Testis (tissue), 2 donors: ENCODE data around the gene THUMPD2.

ENCODE experiments used
- CTCF ChIP-seq, 3 experiments: fragments of 450-650 bp in 2 of 3; fragments of 200-600 bp in 1 of 3; sonication (generic) in 1 of 3; IDR thresholded peaks; one replicate each; pipeline ENCODE4 v1.5.1; 2016 to 2019; ENCODE audit warnings: antibody characterized with exemption in 3 of 3, mild to moderate bottlenecking in 2 of 3, moderate library complexity in 1 of 3
- POLR2A ChIP-seq: fragments of 450-650 bp; IDR thresholded peaks from one replicate; pipeline ENCODE4 v1.6.1; 2017; ENCODE audit warnings: antibody characterized with exemption, mild to moderate bottlenecking, moderate library complexity

- no peak for TF ChIP-seq CTCF (IDR thresholded peaks at IDR 0.05)
- no peak for TF ChIP-seq POLR2A
Observed at GRCh38 chr2:39736640-39737039, 42.4 kb downstream of the THUMPD2 start.
